GM21360 (cell line): ENCODE measurements around the gene BNC2.
"Not testable (repeated sequence)": the region's sequence is repeated elsewhere in the genome, so short reads cannot be mapped to it uniquely, and the experiment has no call there.

ENCODE experiments used
- ATAC-seq: cut with Tn5 transposase; IDR thresholded peaks from one replicate; pipeline ENCODE4 v1.9.1; 2021; ENCODE audit warnings: mild to moderate bottlenecking, moderate library complexity; ENCODE audit not compliant: unreplicated experiment

The BNC2 gene

GRCh38 chr9:16571127-16571802 is 299.2 kb downstream of the BNC2 start:
- ATAC-seq: no peak

GRCh38 chr9:16563446-16563845 is 307.0 kb downstream of the BNC2 start:
- no peak for ATAC-seq

DNA sequence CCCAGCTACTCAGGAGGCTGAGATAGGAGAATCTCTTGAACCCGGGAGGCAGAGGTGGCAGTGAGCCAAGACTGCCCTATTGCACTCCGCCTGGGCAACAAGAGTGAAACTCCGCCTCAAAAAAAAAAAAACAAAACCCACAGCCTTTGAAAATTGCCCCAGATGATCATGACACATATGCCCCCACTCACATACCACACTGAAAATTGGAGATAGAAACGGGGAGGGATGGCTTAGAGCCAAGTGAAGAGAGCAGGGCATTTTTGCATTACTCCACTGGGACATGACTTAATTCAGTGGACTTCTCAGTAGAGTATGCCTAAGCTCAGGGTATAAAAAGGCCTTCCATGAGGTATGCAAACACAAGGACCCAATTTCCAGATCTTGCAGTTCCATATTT is 309.3 kb downstream of the BNC2 start:
- ATAC-seq: no peak

DNA sequence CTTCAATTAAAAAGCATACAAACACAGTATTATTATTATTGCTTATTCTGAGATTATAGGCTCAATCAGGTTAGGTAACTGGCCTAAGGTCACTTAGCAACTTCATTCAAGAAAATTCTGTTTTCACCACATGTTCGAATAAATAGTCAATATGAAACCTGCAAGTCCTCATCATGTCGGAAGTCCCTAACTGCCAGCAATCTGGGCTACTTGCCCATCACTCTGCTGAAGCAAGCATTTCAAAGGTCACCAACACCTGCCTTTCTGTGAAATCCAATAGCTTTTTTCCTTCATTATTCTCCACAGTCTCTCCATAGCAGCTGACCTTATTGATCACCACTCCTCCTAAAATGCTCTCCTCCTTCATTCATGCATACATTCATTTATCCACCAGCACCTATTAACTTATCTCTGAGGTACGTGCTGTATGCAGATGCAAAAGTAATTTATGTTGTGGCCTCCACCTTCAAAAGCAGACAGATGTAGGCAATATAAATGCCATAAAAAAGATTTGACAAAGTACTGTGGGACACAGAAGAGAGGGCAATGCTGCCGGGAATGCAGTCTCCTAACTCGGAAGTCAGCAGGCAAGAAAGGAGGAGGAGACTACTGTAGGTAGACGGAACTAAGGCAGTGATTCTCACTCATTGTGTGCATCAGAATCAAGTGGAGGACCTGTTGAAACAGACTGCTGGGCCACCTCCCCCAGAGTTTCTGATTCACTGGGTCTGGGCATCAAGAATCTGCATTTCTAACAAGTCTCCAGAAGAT is 310.9 kb downstream of the BNC2 start:
- ATAC-seq: no peak

GRCh38 chr9:16555802-16556201 is 314.7 kb downstream of the BNC2 start:
- no peak for ATAC-seq

DNA sequence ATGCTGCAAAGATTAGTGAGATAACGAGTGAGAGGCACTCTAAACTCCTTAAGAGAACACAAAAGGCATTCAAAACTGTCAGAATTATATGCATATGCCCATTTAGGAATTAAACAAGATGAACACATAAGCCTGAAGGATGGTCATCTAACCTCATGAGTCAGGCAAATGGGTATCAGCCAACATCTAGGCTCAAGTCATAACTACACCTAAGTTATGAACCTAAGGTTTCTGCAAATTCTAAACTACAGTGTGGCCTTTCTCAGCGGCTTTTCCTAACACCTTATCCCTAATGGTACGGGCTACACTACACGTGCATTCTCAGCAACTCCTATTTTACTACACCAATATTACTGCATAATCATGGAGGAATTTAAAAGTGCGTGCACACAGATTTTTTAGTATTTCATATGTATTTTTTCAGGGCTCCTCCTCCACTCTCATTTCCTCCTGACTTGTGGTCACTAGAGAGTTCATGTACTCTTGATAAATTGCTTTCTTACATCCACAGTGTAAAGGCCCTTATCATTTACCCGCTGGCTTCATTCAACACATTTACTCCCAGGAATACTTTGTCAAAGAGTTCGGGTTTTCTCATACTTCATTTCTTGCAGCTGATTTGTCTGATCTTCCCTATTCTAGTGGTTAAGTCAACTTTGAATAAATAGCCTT is 316.5 kb downstream of the BNC2 start:
- no peak for ATAC-seq

DNA sequence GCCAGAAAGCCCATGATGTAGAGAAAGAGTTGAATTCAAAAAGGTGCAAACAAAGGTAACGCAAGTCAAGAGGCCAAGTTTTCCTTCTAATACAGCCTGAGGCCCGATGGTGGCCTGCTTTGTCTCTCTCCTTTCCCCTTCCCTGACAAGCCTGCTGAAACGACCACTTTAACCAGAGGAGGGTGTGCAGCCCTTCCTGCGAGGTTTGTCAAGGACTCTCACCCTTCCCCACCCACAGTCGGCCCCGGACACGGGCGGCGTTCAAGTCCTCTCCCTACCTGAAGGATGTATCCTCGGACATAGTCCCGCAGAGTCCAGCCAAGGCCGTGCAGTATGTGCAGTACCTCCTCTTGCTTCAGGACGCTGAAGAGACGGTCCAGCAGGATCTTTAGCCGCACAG is 318.2 kb downstream of the BNC2 start:
- no peak for ATAC-seq

- ATAC-seq: no peak
Measured at GRCh38 chr9:16551692-16552091, 318.8 kb downstream of the BNC2 start.

DNA sequence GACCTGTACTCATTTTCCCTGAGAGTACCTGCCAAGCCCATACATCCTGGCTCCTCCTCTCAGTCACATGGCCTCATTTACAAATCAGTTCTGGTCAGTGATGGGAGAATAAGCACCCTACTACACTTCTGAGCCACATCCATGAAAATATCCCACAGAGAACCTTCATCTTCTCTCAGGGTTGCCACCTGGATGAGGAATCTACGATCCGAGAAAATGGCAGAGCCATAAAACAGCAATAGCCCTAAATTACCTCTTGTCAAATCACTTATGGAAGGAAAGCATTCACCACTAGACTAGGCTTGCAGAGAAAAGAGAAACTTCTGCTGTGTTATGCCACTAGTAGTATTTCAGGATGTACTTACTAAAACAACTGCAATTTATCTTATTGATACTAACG is 324.8 kb downstream of the BNC2 start:
- ATAC-seq: no peak

DNA sequence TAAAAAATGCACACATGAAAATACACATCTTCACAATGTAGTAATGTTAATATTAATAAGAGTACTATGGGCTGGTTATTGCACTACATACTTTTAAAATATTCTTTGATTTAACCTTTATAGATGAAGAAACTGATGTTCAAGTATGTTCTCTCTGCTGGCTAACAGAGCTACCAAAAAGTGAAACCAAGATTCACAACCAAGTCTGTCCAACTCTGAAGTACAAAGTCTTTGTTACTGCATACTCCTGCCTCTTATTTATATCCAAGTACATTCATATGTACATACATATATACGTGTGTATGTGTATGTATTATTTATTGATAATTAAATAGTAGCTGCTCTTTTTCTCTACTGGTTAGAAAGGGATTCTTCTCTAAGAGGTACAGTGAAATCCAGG is 325.6 kb downstream of the BNC2 start:
- ATAC-seq: no peak

- ATAC-seq: no peak
Measured at GRCh38 chr9:16543686-16544085, 326.8 kb downstream of the BNC2 start.

DNA sequence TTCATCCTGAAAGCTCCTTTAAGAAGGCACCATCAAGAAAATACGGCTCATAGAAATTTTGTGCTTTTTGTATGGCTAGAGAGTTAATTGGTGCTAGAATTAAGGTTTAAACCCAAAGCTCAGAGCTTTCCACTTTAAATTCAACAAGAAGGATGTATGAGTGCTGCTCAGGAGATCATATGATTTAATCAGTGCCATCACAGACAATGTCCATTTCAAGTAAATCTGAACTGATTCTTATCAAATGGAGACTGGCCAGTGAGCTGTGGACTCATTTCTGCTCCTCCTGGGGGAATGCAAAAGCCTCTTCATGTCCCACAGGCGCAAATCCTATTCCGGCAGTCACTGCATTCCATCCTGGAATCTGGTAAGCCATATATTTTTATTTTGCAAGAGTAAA is 327.2 kb downstream of the BNC2 start:
- ATAC-seq: no peak

DNA sequence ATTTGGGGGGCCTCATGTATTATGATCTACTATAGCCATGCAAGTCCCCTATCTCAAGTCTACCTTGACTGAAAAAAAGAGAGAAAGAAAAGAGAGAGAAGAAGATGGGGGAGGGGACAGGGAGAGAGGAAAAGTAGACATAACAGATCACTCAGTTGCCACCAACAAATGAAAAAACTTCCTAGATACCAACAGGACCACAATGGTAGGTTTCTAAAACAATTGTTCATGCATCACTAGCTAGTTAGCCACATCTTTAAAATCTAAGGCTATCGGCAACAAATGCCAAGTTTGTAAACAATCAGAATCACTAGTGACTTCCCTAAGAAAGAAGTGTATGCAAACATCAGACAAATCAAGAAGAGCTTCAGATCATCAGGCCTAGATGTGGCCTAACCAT is 328.2 kb downstream of the BNC2 start:
- no peak for ATAC-seq

DNA sequence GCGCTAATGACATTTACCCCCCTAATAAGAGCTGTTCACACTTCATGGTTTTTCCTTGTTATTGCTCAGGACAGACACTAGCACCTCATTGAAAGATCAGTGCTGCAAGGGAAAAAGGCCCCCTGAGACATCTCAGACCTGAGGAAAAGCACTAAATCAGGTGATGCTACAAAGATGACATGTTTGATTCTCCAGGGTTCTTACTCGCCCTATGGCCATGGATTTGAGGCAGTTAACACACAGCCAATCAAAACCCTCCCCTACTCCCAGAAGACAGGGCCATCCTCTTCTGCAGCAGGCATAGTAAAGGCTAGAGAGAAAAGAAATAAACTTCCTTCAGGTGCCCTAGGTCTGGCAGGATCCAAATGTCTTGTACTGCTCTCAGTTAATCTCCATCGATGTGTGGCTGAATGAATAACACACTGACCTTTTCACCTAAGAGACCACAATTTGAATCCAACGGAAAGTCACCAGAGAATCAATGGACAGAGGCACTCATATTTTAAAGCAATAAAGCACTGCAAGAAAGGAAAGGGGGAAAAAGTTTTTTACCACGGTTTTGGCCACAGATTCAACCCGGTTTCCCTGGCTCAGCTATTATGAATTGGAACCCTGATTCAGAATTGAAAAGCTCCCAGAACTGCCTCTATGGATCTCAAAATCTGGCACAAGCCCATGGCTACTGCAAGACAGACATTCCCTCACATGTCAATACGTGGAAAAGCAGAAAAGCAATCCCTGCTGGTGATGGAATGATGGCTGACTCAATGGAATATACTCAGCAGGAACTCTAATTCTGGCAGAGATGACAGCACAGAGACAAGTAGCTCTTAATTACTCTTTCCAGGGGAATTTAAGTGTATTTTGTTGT is 329.5 kb downstream of the BNC2 start:
- ATAC-seq: no peak

DNA sequence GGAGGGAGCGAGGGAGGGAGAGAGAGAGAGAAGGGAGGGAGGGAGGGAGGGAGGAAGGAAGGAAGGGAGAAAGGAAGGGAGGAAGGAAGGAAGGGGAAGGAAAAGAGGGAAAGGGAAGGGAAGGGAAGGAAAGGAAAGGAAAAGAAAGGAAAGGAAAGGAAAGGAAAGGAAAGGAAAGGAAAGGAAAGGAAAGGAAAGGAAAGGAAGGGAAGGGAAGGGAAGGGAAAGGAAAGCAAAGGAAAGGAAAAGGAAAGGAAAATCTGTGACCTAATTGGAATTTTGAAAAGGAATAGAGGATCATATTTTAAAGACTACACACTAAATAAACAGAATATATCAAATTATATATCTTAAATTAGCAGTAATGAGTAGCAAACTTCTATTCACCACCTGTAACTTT is 330.8 kb downstream of the BNC2 start:
- ATAC-seq: not testable (repeated sequence)

- ATAC-seq: no peak
Measured at GRCh38 chr9:16535555-16535954, 334.9 kb downstream of the BNC2 start.

- ATAC-seq: no peak
Measured at GRCh38 chr9:16532681-16533450, 337.6 kb downstream of the BNC2 start.

DNA sequence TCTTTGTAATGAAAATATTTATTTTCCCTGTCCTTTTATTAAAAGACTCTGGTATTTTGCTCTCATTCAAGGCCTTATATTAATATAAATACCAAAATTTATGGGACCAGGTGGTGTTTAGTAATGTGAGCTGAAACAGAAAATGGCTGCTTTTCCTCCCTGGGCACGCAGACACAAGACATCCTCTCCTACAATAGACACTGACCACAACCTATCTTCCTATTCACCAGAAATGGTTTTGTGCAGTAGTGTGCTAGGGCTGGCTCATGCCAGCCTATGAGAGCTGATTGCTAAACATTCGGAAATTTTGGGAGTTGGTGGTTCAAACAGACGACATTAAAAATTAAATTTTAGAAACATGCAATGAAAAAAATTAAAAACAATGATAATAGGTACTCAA is 338.2 kb downstream of the BNC2 start:
- no peak for ATAC-seq

DNA sequence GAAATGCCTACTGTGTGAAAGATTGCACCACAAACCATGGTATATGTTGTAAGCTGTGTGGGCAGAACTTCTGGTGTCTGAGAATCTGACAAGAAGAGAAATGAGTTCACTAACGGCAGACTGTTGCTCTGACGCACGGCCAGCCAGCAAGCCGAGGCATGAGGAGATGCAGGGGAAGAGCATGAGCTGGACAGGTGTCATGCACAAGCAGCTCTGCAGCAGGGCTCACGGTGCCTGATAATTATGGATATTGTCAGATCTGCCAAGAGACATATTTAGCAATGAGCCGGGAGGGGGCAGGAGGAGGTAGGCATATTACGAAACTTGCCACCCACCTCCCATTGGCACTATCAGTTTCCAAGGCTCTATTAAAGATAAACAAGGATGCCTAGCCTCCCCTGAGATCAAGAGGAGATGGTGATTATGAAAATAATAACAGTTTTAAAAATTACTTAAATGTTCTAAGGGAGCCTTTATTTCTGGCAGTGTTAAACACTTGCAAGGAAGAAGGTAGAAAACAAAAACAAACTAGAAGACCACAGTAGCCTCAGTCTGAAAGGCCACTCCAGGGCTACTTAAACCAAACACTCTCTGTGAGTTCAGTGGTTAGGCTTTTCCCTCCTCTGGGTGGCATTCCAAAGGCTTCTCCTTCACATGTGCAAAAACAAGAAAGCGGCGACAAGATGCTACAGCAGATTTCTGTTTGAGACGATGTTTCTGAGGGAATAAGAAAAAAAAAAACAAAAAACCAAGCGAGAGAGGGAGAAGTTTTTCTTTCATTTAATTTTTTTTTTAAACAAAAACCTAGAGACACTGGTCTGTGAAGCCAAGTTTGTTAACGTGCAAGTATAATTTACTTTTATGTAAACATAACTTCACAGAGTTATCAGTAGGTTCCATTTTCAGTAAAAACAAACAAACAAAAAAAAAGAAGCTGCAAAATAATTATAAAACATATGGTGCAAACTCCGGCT is 339.5 kb downstream of the BNC2 start:
- ATAC-seq: no peak
